GM12872 (cell line): Measurements from ENCODE around the gene KIF23.

Experiments
- TF ChIP-seq, protein P1 (sequence below): IDR thresholded peaks from 3 replicates; pipeline ENCODE4 v1.5.1; 2011; ENCODE audit warnings: low read depth, mild to moderate bottlenecking, low read length, moderate library complexity; ENCODE audit not compliant: insufficient read depth

KIF23 gene

GRCh38 chr15:69491038-69491505 is 76.9 kb downstream of the KIF23 start:
- TF ChIP-seq, protein P1, sequence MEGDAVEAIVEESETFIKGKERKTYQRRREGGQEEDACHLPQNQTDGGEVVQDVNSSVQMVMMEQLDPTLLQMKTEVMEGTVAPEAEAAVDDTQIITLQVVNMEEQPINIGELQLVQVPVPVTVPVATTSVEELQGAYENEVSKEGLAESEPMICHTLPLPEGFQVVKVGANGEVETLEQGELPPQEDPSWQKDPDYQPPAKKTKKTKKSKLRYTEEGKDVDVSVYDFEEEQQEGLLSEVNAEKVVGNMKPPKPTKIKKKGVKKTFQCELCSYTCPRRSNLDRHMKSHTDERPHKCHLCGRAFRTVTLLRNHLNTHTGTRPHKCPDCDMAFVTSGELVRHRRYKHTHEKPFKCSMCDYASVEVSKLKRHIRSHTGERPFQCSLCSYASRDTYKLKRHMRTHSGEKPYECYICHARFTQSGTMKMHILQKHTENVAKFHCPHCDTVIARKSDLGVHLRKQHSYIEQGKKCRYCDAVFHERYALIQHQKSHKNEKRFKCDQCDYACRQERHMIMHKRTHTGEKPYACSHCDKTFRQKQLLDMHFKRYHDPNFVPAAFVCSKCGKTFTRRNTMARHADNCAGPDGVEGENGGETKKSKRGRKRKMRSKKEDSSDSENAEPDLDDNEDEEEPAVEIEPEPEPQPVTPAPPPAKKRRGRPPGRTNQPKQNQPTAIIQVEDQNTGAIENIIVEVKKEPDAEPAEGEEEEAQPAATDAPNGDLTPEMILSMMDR, result no peak

- TF ChIP-seq, protein P1, result no peak
Measured at GRCh38 chr15:69493406-69493805, 79.3 kb downstream of the KIF23 start.

GRCh38 chr15:69496001-69496400 is 81.9 kb downstream of the KIF23 start:
- TF ChIP-seq, protein P1, result no peak

DNA sequence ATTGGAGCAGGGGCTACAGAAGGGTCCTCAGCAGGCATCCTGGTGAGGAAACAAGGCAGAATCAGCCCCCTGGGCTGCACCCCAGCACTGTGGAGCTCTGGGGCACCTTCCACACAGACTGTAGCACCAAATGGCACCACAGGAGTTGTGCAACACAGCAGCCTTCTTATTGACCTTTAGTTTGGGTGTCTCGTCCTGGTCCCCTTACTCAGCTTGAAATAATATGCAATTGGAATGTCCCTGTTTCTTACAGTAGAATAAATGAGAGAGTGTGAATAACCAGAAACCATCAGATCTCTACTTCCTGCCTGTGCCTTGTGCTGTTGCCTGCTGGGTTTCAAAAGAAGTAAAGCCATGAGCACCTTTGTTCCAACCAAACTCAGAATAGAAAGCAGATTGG is 82.9 kb downstream of the KIF23 start:
- TF ChIP-seq, protein P1, result no peak

DNA sequence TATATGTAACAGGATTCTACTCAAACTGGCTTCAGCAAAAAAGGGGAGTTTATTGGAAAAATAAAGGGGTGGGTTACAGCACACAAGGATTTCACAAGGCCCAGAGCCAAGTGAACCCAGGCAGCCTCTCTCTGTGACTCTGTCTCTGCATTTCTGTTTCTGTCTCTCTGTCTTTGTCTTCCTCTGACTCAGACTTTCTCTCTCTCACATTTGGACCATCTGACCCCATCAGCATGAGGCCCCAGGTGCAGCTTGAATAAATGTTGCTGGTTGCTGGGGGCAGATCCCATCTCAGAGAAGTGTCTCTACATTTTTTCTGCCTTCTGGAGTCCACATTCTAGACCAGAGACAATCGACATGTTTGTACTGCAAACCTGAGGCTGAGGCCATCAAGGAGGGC is 83.5 kb downstream of the KIF23 start:
- TF ChIP-seq, protein P1, result no peak
